ENCODE measurements around the gene FOXO3.
"Not testable (repeated sequence)": the region's sequence is repeated elsewhere in the genome, so short reads cannot be mapped to it uniquely, and the experiment has no call there.

FOXO3 gene

GRCh38 chr6:108528878-108529277 is 31.8 kb upstream of the FOXO3 start:
- no peak for DNase-seq (ENCODE audit: low read depth)
- H3K4me3 ChIP-seq (ENCODE audit: control insufficient read depth, low read depth, low read length) = no peak overlapping the region
- TF ChIP-seq, protein P1, sequence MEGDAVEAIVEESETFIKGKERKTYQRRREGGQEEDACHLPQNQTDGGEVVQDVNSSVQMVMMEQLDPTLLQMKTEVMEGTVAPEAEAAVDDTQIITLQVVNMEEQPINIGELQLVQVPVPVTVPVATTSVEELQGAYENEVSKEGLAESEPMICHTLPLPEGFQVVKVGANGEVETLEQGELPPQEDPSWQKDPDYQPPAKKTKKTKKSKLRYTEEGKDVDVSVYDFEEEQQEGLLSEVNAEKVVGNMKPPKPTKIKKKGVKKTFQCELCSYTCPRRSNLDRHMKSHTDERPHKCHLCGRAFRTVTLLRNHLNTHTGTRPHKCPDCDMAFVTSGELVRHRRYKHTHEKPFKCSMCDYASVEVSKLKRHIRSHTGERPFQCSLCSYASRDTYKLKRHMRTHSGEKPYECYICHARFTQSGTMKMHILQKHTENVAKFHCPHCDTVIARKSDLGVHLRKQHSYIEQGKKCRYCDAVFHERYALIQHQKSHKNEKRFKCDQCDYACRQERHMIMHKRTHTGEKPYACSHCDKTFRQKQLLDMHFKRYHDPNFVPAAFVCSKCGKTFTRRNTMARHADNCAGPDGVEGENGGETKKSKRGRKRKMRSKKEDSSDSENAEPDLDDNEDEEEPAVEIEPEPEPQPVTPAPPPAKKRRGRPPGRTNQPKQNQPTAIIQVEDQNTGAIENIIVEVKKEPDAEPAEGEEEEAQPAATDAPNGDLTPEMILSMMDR (IDR thresholded peaks at IDR 0.05; ENCODE audit: control insufficient read depth, insufficient read depth, low read depth, low read length, missing control alignments) = no peak

GRCh38 chr6:108531332-108531731 is 29.4 kb upstream of the FOXO3 start:
- TF ChIP-seq, protein P1 (IDR thresholded peaks at IDR 0.05; ENCODE audit: control insufficient read depth, insufficient read depth, low read depth, low read length, missing control alignments) = no peak
- H3K4me3 ChIP-seq (ENCODE audit: control insufficient read depth, low read depth, low read length) = no peak overlapping the region
- DNase-seq (ENCODE audit: low read depth) = no peak

DNA sequence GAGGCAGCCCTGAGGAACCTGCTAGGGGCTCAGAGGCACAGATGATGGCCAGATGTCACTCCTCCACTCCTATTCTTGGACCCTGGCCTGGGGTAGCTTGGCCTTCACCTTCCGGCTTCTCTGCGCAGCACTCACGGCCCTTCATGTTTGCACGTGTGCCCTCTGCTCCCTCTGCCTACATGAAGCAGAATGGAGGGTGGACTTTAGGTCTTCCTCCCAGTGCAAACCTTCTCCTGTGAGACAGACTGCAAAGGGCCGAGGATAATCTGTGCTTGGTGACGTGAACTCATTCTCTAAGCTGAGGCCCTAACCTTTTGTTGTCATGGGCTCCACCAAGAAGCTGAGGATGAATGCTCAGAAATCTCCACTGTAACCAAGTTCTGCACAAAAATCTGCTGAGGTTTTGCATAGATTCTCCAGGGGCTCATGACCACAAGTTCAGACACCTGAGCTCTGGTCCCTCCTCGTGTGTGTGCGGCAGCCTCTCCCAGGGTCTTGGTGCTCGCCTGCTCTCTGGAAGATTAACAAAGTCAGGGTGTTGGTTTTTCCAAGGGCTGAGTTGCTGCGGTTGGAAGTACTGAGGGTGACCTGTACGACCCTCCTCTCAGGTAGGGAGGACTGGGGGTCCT is 25.5 kb upstream of the FOXO3 start:
- DNase-seq (ENCODE audit: low read depth) = no peak
- TF ChIP-seq, protein P1 (IDR thresholded peaks at IDR 0.05; ENCODE audit: control insufficient read depth, insufficient read depth, low read depth, low read length, missing control alignments) = no peak
- no peak overlapping the region for H3K4me3 ChIP-seq (ENCODE audit: control insufficient read depth, low read depth, low read length)

DNA sequence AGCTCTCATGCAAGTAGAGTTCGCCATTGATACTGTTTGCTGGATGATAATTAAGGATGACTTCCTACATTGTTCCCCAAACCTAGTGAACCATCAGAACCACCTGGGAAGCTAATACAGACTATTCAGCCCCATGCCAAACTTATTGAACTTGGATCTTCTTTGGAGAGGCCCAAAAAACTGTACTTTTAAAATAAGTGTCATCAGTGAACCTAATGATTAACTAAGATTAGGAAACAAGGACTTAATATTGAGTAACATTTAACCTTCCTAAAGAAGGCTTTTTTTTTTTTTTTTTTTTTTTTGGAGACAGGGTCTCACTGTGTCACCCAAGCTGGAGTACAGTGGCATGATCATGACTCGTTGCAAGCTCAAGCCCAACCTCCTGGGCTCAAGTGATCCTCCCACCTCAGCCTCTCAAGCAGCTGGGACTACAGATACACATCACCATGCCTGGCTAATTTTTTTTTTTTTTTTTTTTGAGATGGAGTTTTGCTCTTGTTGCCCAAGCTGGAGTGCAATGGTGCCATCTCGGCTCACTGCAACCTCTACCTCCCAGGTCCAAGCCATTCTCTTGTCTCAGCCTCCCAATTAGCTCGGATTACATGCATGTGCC is 24.7 kb upstream of the FOXO3 start:
- not testable (repeated sequence) for DNase-seq (ENCODE audit: low read depth); H3K4me3 ChIP-seq (ENCODE audit: control insufficient read depth, low read depth, low read length)

- no peak for DNase-seq (ENCODE audit: low read depth)
- H3K4me3 ChIP-seq (ENCODE audit: control insufficient read depth, low read depth, low read length) = no peak overlapping the region
- TF ChIP-seq, protein P1 (IDR thresholded peaks at IDR 0.05; ENCODE audit: control insufficient read depth, insufficient read depth, low read depth, low read length, missing control alignments) = peak; percentile 81
Measured at GRCh38 chr6:108541843-108542759, 18.6 kb upstream of the FOXO3 start.

GRCh38 chr6:108543175-108543940 is 17.4 kb upstream of the FOXO3 start:
- TF ChIP-seq, protein P1 (IDR thresholded peaks at IDR 0.05; ENCODE audit: control insufficient read depth, insufficient read depth, low read depth, low read length, missing control alignments) = no peak

More at GRCh38 chr6:108543175-108543940, 17.4 kb upstream of the FOXO3 start:
- H3K4me3 ChIP-seq (ENCODE audit: control insufficient read depth, low read depth, low read length) = no peak overlapping the region
- no peak for DNase-seq (ENCODE audit: low read depth)

All from AG09309 (cell line).